Measurements from ENCODE around the gene TOM1L2.
"Not testable (repeated sequence)": the region's sequence is repeated elsewhere in the genome, so short reads cannot be mapped to it uniquely, and the experiment has no call there.

DNA sequence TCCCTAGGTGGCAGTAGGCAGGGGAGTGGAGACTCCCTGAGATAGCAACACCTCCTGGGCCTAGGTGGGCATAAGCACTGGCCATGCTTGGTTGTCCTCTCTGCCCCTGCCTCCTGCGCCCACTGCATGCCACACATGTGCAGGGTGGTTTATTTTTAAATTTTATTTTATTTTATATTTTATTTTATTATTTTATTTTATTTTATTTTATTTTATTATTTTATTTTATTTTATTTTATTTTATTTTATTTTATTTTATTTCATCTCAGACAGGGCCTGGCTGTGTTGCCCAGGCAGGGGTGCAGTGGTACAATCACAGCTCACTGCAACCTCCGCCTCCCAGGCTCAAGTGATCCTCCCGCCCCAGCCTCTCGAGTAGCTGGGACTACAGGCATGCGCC, 164.0 kb downstream of the TOM1L2 start:
- TF ChIP-seq, protein P1, sequence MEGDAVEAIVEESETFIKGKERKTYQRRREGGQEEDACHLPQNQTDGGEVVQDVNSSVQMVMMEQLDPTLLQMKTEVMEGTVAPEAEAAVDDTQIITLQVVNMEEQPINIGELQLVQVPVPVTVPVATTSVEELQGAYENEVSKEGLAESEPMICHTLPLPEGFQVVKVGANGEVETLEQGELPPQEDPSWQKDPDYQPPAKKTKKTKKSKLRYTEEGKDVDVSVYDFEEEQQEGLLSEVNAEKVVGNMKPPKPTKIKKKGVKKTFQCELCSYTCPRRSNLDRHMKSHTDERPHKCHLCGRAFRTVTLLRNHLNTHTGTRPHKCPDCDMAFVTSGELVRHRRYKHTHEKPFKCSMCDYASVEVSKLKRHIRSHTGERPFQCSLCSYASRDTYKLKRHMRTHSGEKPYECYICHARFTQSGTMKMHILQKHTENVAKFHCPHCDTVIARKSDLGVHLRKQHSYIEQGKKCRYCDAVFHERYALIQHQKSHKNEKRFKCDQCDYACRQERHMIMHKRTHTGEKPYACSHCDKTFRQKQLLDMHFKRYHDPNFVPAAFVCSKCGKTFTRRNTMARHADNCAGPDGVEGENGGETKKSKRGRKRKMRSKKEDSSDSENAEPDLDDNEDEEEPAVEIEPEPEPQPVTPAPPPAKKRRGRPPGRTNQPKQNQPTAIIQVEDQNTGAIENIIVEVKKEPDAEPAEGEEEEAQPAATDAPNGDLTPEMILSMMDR (IDR thresholded peaks at IDR 0.05) = not testable (repeated sequence)
- TF ChIP-seq POLR2A (IDR thresholded peaks at IDR 0.05) = not testable (repeated sequence)

All from breast epithelium (tissue), 3 donors.